SK-N-SH (cell line): ENCODE measurements around the gene LRMDA. TPM values are rescaled to one million over a fixed set of nuclear protein-coding genes. Genes with fewer than 3 reads are reported as not detected.

ENCODE experiments used
- CTCF ChIA-PET: fragments of 300-600, 350-600 bp; formaldehyde crosslinking; extraction: SDS; loops from one replicate; lab custom pipeline; 2021; lab: Yijun Ruan, JAX
- POLR2A ChIA-PET: fragments of 350-600 bp; sonication (Branson Sonifier 250); formaldehyde crosslinking; extraction: SDS; loops from one replicate; lab custom pipeline; 2020; ENCODE audit warnings: antibody characterized with exemption, inconsistent platforms; lab: Yijun Ruan, JAX
- DNase-seq: peaks from one replicate; pipeline ENCODE4 v3.0.0; 2012
- H2AFZ ChIP-seq: fragments of 200-600 bp; sonication (generic); 2 replicates; pipeline ENCODE4 v1.8.1; 2016; ENCODE audit warnings: antibody characterized with exemption, mild to moderate bottlenecking, low read depth
- H3F3A ChIP-seq: fragments of 200-600 bp; sonication (generic); replicated peaks from 2 replicates; pipeline ENCODE3; 2016; ENCODE audit warnings: antibody characterized with exemption, mild to moderate bottlenecking; ENCODE audit not compliant: insufficient read depth
- H3K27ac ChIP-seq, 2 experiments: fragments of 200-500 bp in 1 of 2; fragments of 200-600 bp in 1 of 2; sonication (Bioruptor generic) in 1 of 2; sonication (generic), shearing (Covaris generic) in 1 of 2; 2 replicates each; pipeline versions ENCODE4 v1.5.1 to v1.6.1; 2014 to 2016; ENCODE audit warnings: low read depth in 2 of 2, inconsistent platforms in 1 of 2, low read length in 1 of 2, mild to moderate bottlenecking in 1 of 2, mixed read lengths in 1 of 2
- H3K27me3 ChIP-seq: fragments of 200-600 bp; sonication (generic), shearing (Covaris generic); 2 replicates; pipeline ENCODE4 v1.6.1; 2016; ENCODE audit warnings: mixed run types; ENCODE audit not compliant: insufficient read depth
- H3K36me3 ChIP-seq, 2 experiments: fragments of 200-500 bp in 1 of 2; fragments of 200-600 bp in 1 of 2; sonication (Bioruptor generic) in 1 of 2; sonication (generic) in 1 of 2; replicated peaks in 1 of 2; 2 replicates each; pipeline versions ENCODE3 to v1.5.1; 2014 to 2016; ENCODE audit warnings: low read length in 1 of 2, mild to moderate bottlenecking in 1 of 2; ENCODE audit not compliant: insufficient read depth in 2 of 2, control insufficient read depth in 1 of 2
- H3K4me1 ChIP-seq, 2 experiments: fragments of 200-500 bp in 1 of 2; fragments of 200-600 bp in 1 of 2; sonication (Bioruptor generic) in 1 of 2; sonication (generic), shearing (Covaris generic) in 1 of 2; 2 replicates each; pipeline versions ENCODE4 v1.5.1 to v1.6.1; 2014 to 2016; ENCODE audit warnings: low read depth in 1 of 2, low read length in 1 of 2, mixed run types in 1 of 2; ENCODE audit not compliant: insufficient read depth in 2 of 2, control insufficient read depth in 1 of 2
- H3K4me2 ChIP-seq: fragments of 200-600 bp; sonication (generic), shearing (Covaris generic); 2 replicates; pipeline ENCODE4 v1.6.1; 2017; ENCODE audit warnings: mixed run types
- H3K4me3 ChIP-seq, 2 experiments: fragments of 200-500 bp in 1 of 2; fragments of 200-600 bp in 1 of 2; sonication (Bioruptor generic) in 1 of 2; sonication (generic), shearing (Covaris generic) in 1 of 2; 2 replicates each; pipeline versions ENCODE4 v1.5.1 to v1.8.1; 2014 to 2016; ENCODE audit warnings: low read depth in 2 of 2, inconsistent platforms in 1 of 2, low read length in 1 of 2, mild to moderate bottlenecking in 1 of 2, mixed read lengths in 1 of 2, moderate library complexity in 1 of 2
- H3K79me2 ChIP-seq: fragments of 200-600 bp; sonication (generic); 2 replicates; pipeline ENCODE4 v1.8.1; 2017; ENCODE audit warnings: mild to moderate bottlenecking; ENCODE audit not compliant: insufficient read depth
- H3K9ac ChIP-seq: fragments of 200-600 bp; sonication (generic); 2 replicates; pipeline ENCODE4 v1.6.1; 2017; ENCODE audit warnings: mixed run types
- H3K9me2 ChIP-seq: fragments of 200-600 bp; sonication (generic); 2 replicates; pipeline ENCODE4 v1.6.1; 2017; ENCODE audit warnings: mixed run types
- H3K9me3 ChIP-seq: fragments of 200-600 bp; sonication (generic); 2 replicates; pipeline ENCODE4 v1.6.1; 2017; ENCODE audit warnings: mixed run types, mild to moderate bottlenecking, moderate library complexity
- H4K20me1 ChIP-seq: fragments of 200-600 bp; sonication (generic); 2 replicates; pipeline ENCODE4 v1.6.1; 2017; ENCODE audit warnings: mild to moderate bottlenecking, mixed run types; ENCODE audit not compliant: insufficient read depth
- CHD2 ChIP-seq: fragments of 150-350 bp; IDR thresholded peaks from 2 replicates; pipeline ENCODE4 v1.6.1; 2018; ENCODE audit warnings: low read length; ENCODE audit not compliant: partially characterized antibody
- CTCF ChIP-seq: fragments of 200-600 bp; sonication (generic); IDR thresholded peaks from 2 replicates; pipeline ENCODE4 v1.6.1; 2017; ENCODE audit warnings: antibody characterized with exemption, mild to moderate bottlenecking, moderate library complexity
- ELF1 ChIP-seq: IDR thresholded peaks from 2 replicates; pipeline ENCODE4 v1.4.0; 2012
- EZH2phosphoT487 ChIP-seq: fragments of 200-600 bp; sonication (generic); IDR thresholded peaks from 2 replicates; pipeline ENCODE4 v1.6.1; 2017; ENCODE audit warnings: low read depth, mixed run types, mild to moderate bottlenecking, antibody characterized with exemption, moderate library complexity, borderline replicate concordance
- FOSL2 ChIP-seq: IDR thresholded peaks from 2 replicates; pipeline ENCODE4 v1.4.0; 2012; ENCODE audit warnings: low read depth, mild to moderate bottlenecking, moderate library complexity, borderline replicate concordance
- FOXM1 ChIP-seq: IDR thresholded peaks from 2 replicates; pipeline ENCODE4 v1.4.0; 2012; ENCODE audit warnings: low read depth, mild to moderate bottlenecking
- JUND ChIP-seq: IDR thresholded peaks from 2 replicates; pipeline ENCODE4 v1.4.0; 2012
- MAX ChIP-seq: IDR thresholded peaks from 2 replicates; pipeline ENCODE4 v1.4.0; 2012; ENCODE audit warnings: low read depth
- MEF2A ChIP-seq: IDR thresholded peaks from 2 replicates; pipeline ENCODE4 v1.4.0; 2012; ENCODE audit warnings: low read depth, borderline replicate concordance
- PBX3 ChIP-seq: IDR thresholded peaks from 2 replicates; pipeline ENCODE4; 2012
- RXRA ChIP-seq: IDR thresholded peaks from 2 replicates; pipeline ENCODE4 v1.4.0; 2012; ENCODE audit warnings: low read depth, mild to moderate bottlenecking, borderline replicate concordance
- SIN3A ChIP-seq: IDR thresholded peaks from 2 replicates; pipeline ENCODE4 v1.6.1; 2012; ENCODE audit warnings: low read depth, mild to moderate bottlenecking, low read length, moderate library complexity, borderline replicate concordance
- SMC3 ChIP-seq: IDR thresholded peaks from 2 replicates; pipeline ENCODE4 v1.6.1; 2012; ENCODE audit warnings: low read depth, low read length, improper control_type of control experiment
- TCF12 ChIP-seq: IDR thresholded peaks from 2 replicates; pipeline ENCODE4 v1.4.0; 2012
- YY1 ChIP-seq: IDR thresholded peaks from 2 replicates; pipeline ENCODE4 v1.4.0; 2012; ENCODE audit warnings: low read depth, mild to moderate bottlenecking
- ZBTB33 ChIP-seq: IDR thresholded peaks from 2 replicates; pipeline ENCODE4 v1.4.0; 2012; ENCODE audit warnings: low read depth, borderline replicate concordance
- WGBS: methylation state at CpG from one replicate; pipeline ENCODE4 v1.1.6; 2017; ENCODE audit warnings: low lambda C conversion rate; 5-methylcytosine and 5-hydroxymethylcytosine counted together
- polyA plus RNA-seq, 3 experiments: library from polyadenylated mRNA; depleted of rRNA; stranded (reverse); fragments of >200 nt; gene quantifications; 2 replicates each; pipeline ENCODE4 v1.2.3, GENCODE V29; 2012
- TF ChIP-seq, protein P1 (sequence below): IDR thresholded peaks from 2 replicates; pipeline ENCODE4 v1.4.0; 2012; ENCODE audit warnings: low read depth, borderline replicate concordance
- TF ChIP-seq, protein P2 (sequence below): fragments of 150-350 bp; IDR thresholded peaks from 2 replicates; pipeline ENCODE4 v1.6.1; 2016; ENCODE audit warnings: mild to moderate bottlenecking, low read depth, low read length

Gene LRMDA
- polyA plus RNA-seq, 1 of the 3 experiments (the other 2 are of a cell fraction), result 0.95 TPM

DNA sequence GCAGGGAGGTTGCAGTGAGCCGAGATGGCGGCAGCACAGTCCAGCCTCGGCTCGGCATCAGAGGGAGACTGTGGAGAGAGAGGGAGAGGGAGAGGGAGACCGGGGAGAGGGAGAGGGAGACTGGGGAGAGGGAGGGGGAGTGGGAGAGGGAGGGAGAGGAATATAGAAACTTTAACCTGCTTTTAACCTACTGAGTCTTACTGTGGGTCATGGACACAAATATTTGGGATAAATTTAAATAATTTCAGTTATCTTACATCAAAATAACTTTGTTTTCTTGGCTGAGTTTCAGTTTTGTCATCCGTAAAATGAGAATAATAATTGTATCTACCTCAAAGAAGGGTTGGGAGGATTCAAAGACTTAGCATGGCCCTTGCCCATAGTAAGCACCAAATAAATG is 319.8 kb downstream of the LRMDA start:
- WGBS, result 63% methylated on average over 5 of the region's 6 CpGs

More for the DNA sequence above, 319.8 kb downstream of the LRMDA start:
- Histone ChIP-seq H3K9ac (no peak overlapping the region), H3K9me3 (no peaks in the 10 kb centered on the region), H3K4me1 (no peaks in the 10 kb centered on the region), H3K9me2 (no peaks in the 10 kb centered on the region), H3K79me2 (no peaks in the 10 kb centered on the region), H4K20me1 (no peaks in the 10 kb centered on the region), H3K27me3 (no peaks in the 10 kb centered on the region), H2AFZ (no peak overlapping the region), H3K4me2 (no peak overlapping the region), H3K36me3 (no peaks in the 10 kb centered on the region), H3F3A (no peaks in the 10 kb centered on the region), H3K27ac (no peak overlapping the region), H3K4me3 (no peak overlapping the region)
- POLR2A ChIA-PET, result no interaction called here
- no peak for DNase-seq
- CTCF ChIA-PET, result no interaction called here
- TF ChIP-seq PBX3 (no peak), JUND (no peak), FOXM1 (no peak), ELF1 (no peak), EZH2phosphoT487 (no peak), YY1 (no peak), MEF2A (no peak), FOSL2 (no peak), TCF12 (no peak), CTCF (no peak), CHD2 (no peak), SIN3A (no peak), MAX (no peak), SMC3 (no peak), ZBTB33 (no peak), RXRA (no peak)
- TF ChIP-seq, protein P1, sequence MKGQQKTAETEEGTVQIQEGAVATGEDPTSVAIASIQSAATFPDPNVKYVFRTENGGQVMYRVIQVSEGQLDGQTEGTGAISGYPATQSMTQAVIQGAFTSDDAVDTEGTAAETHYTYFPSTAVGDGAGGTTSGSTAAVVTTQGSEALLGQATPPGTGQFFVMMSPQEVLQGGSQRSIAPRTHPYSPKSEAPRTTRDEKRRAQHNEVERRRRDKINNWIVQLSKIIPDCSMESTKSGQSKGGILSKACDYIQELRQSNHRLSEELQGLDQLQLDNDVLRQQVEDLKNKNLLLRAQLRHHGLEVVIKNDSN, result no peak
- TF ChIP-seq, protein P2, sequence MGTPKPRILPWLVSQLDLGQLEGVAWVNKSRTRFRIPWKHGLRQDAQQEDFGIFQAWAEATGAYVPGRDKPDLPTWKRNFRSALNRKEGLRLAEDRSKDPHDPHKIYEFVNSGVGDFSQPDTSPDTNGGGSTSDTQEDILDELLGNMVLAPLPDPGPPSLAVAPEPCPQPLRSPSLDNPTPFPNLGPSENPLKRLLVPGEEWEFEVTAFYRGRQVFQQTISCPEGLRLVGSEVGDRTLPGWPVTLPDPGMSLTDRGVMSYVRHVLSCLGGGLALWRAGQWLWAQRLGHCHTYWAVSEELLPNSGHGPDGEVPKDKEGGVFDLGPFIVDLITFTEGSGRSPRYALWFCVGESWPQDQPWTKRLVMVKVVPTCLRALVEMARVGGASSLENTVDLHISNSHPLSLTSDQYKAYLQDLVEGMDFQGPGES, result no peak
